ENCODE data around the gene DMPK. TPM values are rescaled to one million over a fixed set of nuclear protein-coding genes. Genes with fewer than 3 reads are reported as not detected.
A peak's percentile ranks its signal among the peaks of the same experiment; 100 is the strongest.

The DMPK gene
- total RNA-seq, 1 experiment from 2014 or later = 18.3 TPM

- no peak for TF ChIP-seq EZH2phosphoT487 (IDR thresholded peaks at IDR 0.05; ENCODE audit: borderline replicate concordance, low read length)
- TF ChIP-seq EZH2 (IDR thresholded peaks at IDR 0.05; ENCODE audit: low read length, unreplicated experiment) = no peak
- ATAC-seq (peak; percentile 14), DNase-seq (peak; percentile 75)
- H3K27ac ChIP-seq (ENCODE audit: low read length) = peak overlapping the region; percentile 56
- intact Hi-C loops (cut with micrococcal nuclease) = no loop called here
- no peaks in the 10 kb centered on the region for H3F3A ChIP-seq (ENCODE audit: low read length, unreplicated experiment)
- H3K4me3 ChIP-seq (ENCODE audit: low read length) = peak overlapping the region; percentile 97
- no peaks in the 10 kb centered on the region for H4K20me1 ChIP-seq (ENCODE audit: low read length)
- H3K9ac ChIP-seq (ENCODE audit: low read length) = peak overlapping the region; percentile 74
- CTCF ChIA-PET = interaction anchor here (1.3 kb wide), 1 partner anchor 12 kb away, joined by 4 read pairs; no protein-coding TSS in a partner anchor
- H3K4me1 ChIP-seq (ENCODE audit: insufficient read depth, low read length) = peaks cover 28% of the 10 kb centered on the region; the same call in 1 of the 2 replicates
- H3K9me3 ChIP-seq (ENCODE audit: low read length) = no peaks in the 10 kb centered on the region
- H2AFZ ChIP-seq (ENCODE audit: low read length) = peak overlapping the region; percentile 72
- no TSS peak for BruUV-seq (replicated peaks)
- H3K4me2 ChIP-seq (ENCODE audit: low read length) = peak overlapping the region; percentile 95
- no peaks in the 10 kb centered on the region for H3K9me2 ChIP-seq (replicated peaks; ENCODE audit: low read length)
- no peaks in the 10 kb centered on the region for H3K79me2 ChIP-seq (ENCODE audit: low read length)
- no peaks in the 10 kb centered on the region for H3K36me3 ChIP-seq (ENCODE audit: low read depth, low read length)
- POLR2A ChIA-PET (ENCODE audit: unreplicated experiment) = interaction anchor here (0.6 to 0.8 kb wide), 2 partner anchors 51 to 60 kb away, joined by 3 to 5 read pairs; no protein-coding TSS in a partner anchor
- H3K27me3 ChIP-seq (ENCODE audit: low read length) = no peaks in the 10 kb centered on the region
Measured at GRCh38 chr19:45767410-45767880, 14.8 kb downstream of the DMPK start.

- BruUV-seq (replicated peaks) = TSS peak; percentile 78
- POLR2A ChIA-PET (ENCODE audit: unreplicated experiment) = interaction anchor here (0.6 to 0.8 kb wide), 2 partner anchors 50 to 60 kb away, joined by 3 to 5 read pairs; no protein-coding TSS in a partner anchor
- intact Hi-C loops (cut with micrococcal nuclease) = no loop called here
Measured at GRCh38 chr19:45766869-45767346, 15.4 kb downstream of the DMPK start.

GRCh38 chr19:45766296-45766868, 15.9 kb downstream of the DMPK start:
- Histone ChIP-seq H3K9me3 (ENCODE audit: low read length) (no peaks in the 10 kb centered on the region), H3K9ac (ENCODE audit: low read length) (peak overlapping the region; percentile 74), H3K9me2 (replicated peaks; ENCODE audit: low read length) (no peaks in the 10 kb centered on the region), H3K79me2 (ENCODE audit: low read length) (no peaks in the 10 kb centered on the region), H3K4me3 (ENCODE audit: low read length) (peak overlapping the region; percentile 97), H2AFZ (ENCODE audit: low read length) (peak overlapping the region; percentile 64; the same call in 1 of the 2 replicates), H3K36me3 (ENCODE audit: low read depth, low read length) (no peaks in the 10 kb centered on the region), H3K4me1 (ENCODE audit: insufficient read depth, low read length) (peaks cover 18% of the 10 kb centered on the region; the same call in 1 of the 2 replicates), H3K4me2 (ENCODE audit: low read length) (peak overlapping the region; percentile 95), H3K27ac (ENCODE audit: low read length) (no peak overlapping the region), H3K27me3 (ENCODE audit: low read length) (no peaks in the 10 kb centered on the region), H3F3A (ENCODE audit: low read length, unreplicated experiment) (no peaks in the 10 kb centered on the region), H4K20me1 (ENCODE audit: low read length) (no peaks in the 10 kb centered on the region)
- intact Hi-C loops (cut with micrococcal nuclease) = no loop called here
- ChIA-PET POLR2A (ENCODE audit: unreplicated experiment) (no interaction called here), CTCF (no interaction called here)
- no peak for TF ChIP-seq EZH2phosphoT487 (IDR thresholded peaks at IDR 0.05; ENCODE audit: borderline replicate concordance, low read length)
- TF ChIP-seq EZH2 (IDR thresholded peaks at IDR 0.05; ENCODE audit: low read length, unreplicated experiment) = no peak
- TF ChIP-seq CTCF (conservative IDR thresholded peaks at IDR 0.05; ENCODE audit: low read depth, low read length) = no peak
- no peak for ATAC-seq
- no TSS peak for BruUV-seq (replicated peaks)
- DNase-seq = no peak

More at GRCh38 chr19:45766869-45767346, 15.4 kb downstream of the DMPK start:
- peak overlapping the region; percentile 97 for H3K4me3 ChIP-seq (ENCODE audit: low read length)
- H3F3A ChIP-seq (ENCODE audit: low read length, unreplicated experiment) = no peaks in the 10 kb centered on the region
- peak overlapping the region; percentile 74 for H3K9ac ChIP-seq (ENCODE audit: low read length)
- H3K36me3 ChIP-seq (ENCODE audit: low read depth, low read length) = no peaks in the 10 kb centered on the region
- peak overlapping the region; percentile 95 for H3K4me2 ChIP-seq (ENCODE audit: low read length)
- peak overlapping the region; percentile 64 for H2AFZ ChIP-seq (ENCODE audit: low read length)
- peaks cover 23% of the 10 kb centered on the region; the same call in 1 of the 2 replicates for H3K4me1 ChIP-seq (ENCODE audit: insufficient read depth, low read length)
- ATAC-seq = no peak
- no peaks in the 10 kb centered on the region for H4K20me1 ChIP-seq (ENCODE audit: low read length)
- CTCF ChIA-PET = interaction anchor here (1.3 kb wide), 1 partner anchor 12 kb away, joined by 4 read pairs; no protein-coding TSS in a partner anchor
- H3K79me2 ChIP-seq (ENCODE audit: low read length) = no peaks in the 10 kb centered on the region
- TF ChIP-seq EZH2phosphoT487 (IDR thresholded peaks at IDR 0.05; ENCODE audit: borderline replicate concordance, low read length) = no peak
- H3K9me2 ChIP-seq (replicated peaks; ENCODE audit: low read length) = no peaks in the 10 kb centered on the region
- H3K9me3 ChIP-seq (ENCODE audit: low read length) = no peaks in the 10 kb centered on the region
- peak overlapping the region; percentile 56 for H3K27ac ChIP-seq (ENCODE audit: low read length)
- H3K27me3 ChIP-seq (ENCODE audit: low read length) = no peaks in the 10 kb centered on the region
- DNase-seq = no peak

Measured in PC-3 (cell line).